ENCODE data around the gene PDLIM3. TPM values are rescaled to one million over a fixed set of nuclear protein-coding genes. Genes with fewer than 3 reads are reported as not detected.

The PDLIM3 gene
- total and polyA plus RNA-seq, 2 experiments from 2014 or later = 23.6 to 35.2 TPM

GRCh38 chr4:185500576-185500975 is 34.7 kb downstream of the PDLIM3 start:
- Histone ChIP-seq H3K4me3 (no peak overlapping the region), H3K27me3 (no peaks in the 10 kb centered on the region), H3K9me3 (ENCODE audit: low read depth) (no peaks in the 10 kb centered on the region), H3K36me3 (no peaks in the 10 kb centered on the region), H3K4me1 (ENCODE audit: low read depth) (no peaks in the 10 kb centered on the region), H3K27ac (no peak overlapping the region)
- TF ChIP-seq, protein P1, sequence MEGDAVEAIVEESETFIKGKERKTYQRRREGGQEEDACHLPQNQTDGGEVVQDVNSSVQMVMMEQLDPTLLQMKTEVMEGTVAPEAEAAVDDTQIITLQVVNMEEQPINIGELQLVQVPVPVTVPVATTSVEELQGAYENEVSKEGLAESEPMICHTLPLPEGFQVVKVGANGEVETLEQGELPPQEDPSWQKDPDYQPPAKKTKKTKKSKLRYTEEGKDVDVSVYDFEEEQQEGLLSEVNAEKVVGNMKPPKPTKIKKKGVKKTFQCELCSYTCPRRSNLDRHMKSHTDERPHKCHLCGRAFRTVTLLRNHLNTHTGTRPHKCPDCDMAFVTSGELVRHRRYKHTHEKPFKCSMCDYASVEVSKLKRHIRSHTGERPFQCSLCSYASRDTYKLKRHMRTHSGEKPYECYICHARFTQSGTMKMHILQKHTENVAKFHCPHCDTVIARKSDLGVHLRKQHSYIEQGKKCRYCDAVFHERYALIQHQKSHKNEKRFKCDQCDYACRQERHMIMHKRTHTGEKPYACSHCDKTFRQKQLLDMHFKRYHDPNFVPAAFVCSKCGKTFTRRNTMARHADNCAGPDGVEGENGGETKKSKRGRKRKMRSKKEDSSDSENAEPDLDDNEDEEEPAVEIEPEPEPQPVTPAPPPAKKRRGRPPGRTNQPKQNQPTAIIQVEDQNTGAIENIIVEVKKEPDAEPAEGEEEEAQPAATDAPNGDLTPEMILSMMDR (IDR thresholded peaks at IDR 0.05; ENCODE audit: low read depth, low read length) = no peak
- DNase-seq (ENCODE audit: low read depth in 1 of 2, low spot score in 1 of 2) = no peak

DNA sequence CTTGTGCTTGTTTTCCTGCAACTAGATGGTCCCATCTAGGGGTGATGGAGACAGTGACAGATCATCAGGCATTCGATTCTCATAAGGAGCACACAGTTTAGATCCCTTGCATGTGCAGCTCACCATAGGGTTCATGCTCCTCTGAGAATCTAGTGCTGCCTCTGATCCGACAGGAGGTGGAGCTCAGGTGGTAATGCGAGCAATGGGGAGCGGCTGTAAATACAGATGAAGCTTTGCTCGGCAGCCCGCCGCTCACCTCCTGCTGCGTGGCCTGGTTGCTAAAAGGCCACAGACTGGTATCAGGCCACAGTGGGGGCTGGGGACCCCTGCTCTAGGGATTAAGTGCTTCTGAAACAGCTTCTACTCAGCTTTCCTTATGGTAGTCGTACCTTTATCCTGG is 35.3 kb downstream of the PDLIM3 start:
- Histone ChIP-seq H3K9me3 (ENCODE audit: low read depth) (no peaks in the 10 kb centered on the region), H3K27ac (no peak overlapping the region), H3K4me3 (no peak overlapping the region), H3K27me3 (no peaks in the 10 kb centered on the region), H3K36me3 (no peaks in the 10 kb centered on the region), H3K4me1 (ENCODE audit: low read depth) (no peaks in the 10 kb centered on the region)
- no peak for DNase-seq (ENCODE audit: low read depth in 1 of 2, low spot score in 1 of 2)
- TF ChIP-seq, protein P1 (IDR thresholded peaks at IDR 0.05; ENCODE audit: low read depth, low read length) = no peak

GRCh38 chr4:185488650-185489049 is 46.7 kb downstream of the PDLIM3 start:
- no peak overlapping the region for H3K27ac ChIP-seq
- no peaks in the 10 kb centered on the region for H3K9me3 ChIP-seq (ENCODE audit: low read depth)
- no peaks in the 10 kb centered on the region for H3K36me3 ChIP-seq
- TF ChIP-seq, protein P1 (IDR thresholded peaks at IDR 0.05; ENCODE audit: low read depth, low read length) = no peak
- no peak overlapping the region for H3K4me3 ChIP-seq
- peaks cover 5% of the 10 kb centered on the region for H3K27me3 ChIP-seq
- DNase-seq (ENCODE audit: low read depth in 1 of 2, low spot score in 1 of 2) = no peak
- no peaks in the 10 kb centered on the region for H3K4me1 ChIP-seq (ENCODE audit: low read depth)

DNA sequence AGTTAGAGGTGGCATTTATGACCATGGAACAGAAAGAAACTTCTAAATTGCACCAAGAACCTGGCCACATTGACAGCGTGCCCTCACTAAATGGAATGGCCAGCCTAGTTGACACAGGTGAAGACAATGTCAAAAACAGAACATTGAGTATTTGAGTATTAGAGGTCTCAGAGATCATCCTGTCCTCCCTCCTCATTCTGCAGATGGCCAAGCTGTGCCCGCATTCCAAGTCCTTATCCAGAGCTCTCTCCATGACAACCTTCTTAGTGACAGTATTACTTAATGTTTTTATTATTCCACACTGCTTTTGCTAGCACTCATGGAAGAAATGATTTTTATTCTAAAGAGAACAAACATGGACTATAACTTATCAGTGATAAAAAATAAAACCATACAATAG is 53.9 kb downstream of the PDLIM3 start:
- Histone ChIP-seq H3K27ac (no peak overlapping the region), H3K9me3 (ENCODE audit: low read depth) (no peaks in the 10 kb centered on the region), H3K4me1 (ENCODE audit: low read depth) (peaks cover 6% of the 10 kb centered on the region), H3K36me3 (no peaks in the 10 kb centered on the region), H3K4me3 (no peak overlapping the region), H3K27me3 (peaks cover 56% of the 10 kb centered on the region)
- no peak for DNase-seq (ENCODE audit: low read depth in 1 of 2, low spot score in 1 of 2)
- TF ChIP-seq, protein P1 (IDR thresholded peaks at IDR 0.05; ENCODE audit: low read depth, low read length) = no peak

DNA sequence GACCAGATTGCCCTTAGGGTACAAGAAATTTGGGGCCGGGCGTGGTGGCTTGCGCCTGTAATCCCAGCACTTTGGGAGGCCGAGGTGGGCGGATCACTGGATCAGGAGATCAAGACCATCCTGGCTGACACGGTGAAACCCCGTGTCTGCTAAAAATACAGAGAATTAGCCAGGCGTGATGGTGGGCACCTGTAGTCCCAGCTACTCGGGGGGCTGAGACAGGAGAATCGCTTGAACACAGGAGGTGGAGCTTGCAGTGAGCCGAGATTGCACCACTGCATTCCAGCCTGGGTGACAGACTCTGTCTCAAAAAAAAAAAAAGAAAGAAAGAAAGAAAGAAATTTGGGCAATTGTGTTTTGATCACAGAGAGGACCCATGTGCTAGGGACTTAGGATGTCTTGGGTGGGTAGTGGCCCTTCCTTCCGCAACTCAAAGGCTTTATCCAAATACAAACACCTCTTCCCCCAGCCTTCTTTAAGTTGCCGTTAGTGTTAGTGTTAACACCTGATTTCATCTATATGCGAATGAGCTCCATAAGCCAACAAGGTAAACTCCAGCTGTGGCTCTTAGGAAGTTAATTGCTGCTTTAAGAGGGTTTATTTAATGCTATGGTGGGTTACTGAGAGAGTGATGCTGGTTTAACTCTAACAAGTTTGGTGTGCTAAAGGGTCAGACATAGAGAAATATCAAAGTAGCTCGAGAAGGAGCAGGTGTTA is 55.1 kb downstream of the PDLIM3 start:
- no peak for DNase-seq (ENCODE audit: low read depth in 1 of 2, low spot score in 1 of 2)

More for the DNA sequence above, 55.1 kb downstream of the PDLIM3 start:
- Histone ChIP-seq H3K4me1 (ENCODE audit: low read depth) (peaks cover 6% of the 10 kb centered on the region), H3K4me3 (no peak overlapping the region), H3K9me3 (ENCODE audit: low read depth) (no peaks in the 10 kb centered on the region), H3K27me3 (peaks cover 56% of the 10 kb centered on the region), H3K27ac (no peak overlapping the region), H3K36me3 (no peaks in the 10 kb centered on the region)
- TF ChIP-seq, protein P1 (IDR thresholded peaks at IDR 0.05; ENCODE audit: low read depth, low read length) = no peak
